Stimulated activated CD8-positive, alpha-beta memory T cell treated with anti-CD3 and anti-CD28 coated beads, Interleukin-12 subunit alpha, Interleukin-12 subunit beta, amount 100 ng/mL, for 24 hours (primary cell): ENCODE measurements around the gene CNTN1.

ENCODE experiments used
- DNase-seq: peaks from one replicate; pipeline ENCODE4 v3.0.0-alpha.2; 2020; ENCODE audit errors: extremely low read depth

Gene CNTN1

DNA sequence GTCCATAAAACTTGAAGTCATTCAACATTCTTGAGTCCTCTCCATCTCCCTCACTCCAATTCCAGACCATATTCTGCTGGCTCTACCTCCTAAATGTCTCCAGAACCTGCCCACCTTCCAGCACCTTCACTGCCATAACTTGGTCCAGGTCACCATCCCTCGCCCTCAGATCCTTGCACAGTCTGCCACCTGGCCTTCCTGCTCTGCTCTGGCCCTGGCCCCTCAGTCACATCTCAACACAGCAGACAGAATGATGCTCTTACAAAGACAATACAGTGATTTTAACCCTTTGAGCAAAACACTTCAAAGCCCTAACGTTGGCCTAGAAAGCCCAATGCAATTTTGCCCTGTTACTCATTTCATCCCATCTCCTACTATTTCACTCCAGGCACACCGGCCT lies 414.1 kb downstream of the CNTN1 start:
- DNase-seq, result no peak

GRCh38 chr12:41108032-41108431 lies 415.8 kb downstream of the CNTN1 start:
- DNase-seq, result no peak

DNA sequence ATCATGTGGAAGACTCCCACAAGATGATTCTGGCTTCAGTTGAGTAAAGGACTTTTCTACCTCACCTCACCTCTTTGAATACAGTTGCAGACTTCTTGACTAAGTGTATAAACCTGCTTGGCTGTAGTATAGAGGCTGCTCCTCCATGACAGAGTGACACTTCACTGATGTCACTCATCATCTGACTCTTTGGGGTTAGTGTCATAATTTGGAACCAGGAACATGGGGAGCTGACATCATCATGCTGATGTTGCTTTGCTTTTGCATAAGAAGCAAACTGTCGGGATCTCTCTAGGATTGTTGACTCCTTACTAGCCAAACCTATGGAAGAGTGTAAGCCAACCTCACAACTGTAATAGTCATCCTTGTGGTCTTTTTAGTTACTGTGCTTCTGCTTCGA lies 420.7 kb downstream of the CNTN1 start:
- DNase-seq, result no peak

DNA sequence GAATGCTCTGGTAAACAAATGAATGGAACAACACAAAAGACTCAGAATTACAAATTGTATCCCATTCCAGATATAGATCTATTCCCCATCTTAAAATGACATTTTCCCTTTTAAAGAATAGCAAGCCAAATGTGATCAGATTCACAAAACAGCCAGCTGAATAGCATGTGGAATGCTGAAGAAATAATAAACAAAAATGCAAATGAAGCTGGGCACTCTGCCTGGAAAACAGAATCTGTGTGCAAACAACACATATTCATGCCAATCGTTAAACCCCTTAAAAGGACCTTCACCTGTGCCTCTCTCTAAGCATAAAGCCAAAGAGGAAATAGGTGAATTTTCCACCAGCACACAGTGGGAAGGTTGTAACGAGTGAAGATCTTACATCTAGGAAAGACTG lies 428.0 kb downstream of the CNTN1 start:
- no peak for DNase-seq

DNA sequence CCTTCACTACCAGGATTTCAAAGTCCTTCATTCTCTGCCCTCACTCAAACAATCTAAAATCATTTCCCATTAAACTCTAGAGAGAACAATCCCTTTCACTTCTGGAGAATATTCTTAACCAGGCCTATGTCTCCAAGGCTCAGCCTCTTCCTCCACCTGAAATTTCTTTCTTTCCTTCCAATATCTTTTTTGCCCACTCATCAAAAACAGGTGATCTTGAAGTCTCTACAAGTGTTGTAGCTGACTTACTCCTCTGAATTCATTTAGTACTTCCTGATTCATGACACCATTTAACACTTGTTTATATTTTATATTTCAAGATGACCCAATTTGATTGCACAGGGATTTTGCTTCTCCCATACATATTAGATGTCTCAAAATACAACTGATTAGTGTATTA lies 429.1 kb downstream of the CNTN1 start:
- DNase-seq, result no peak
